SK-N-SH (cell line): ENCODE results near the gene POLR1D. TPM values are rescaled to one million over a fixed set of nuclear protein-coding genes. Genes with fewer than 3 reads are reported as not detected.

Experiments used
- CTCF ChIA-PET: fragments of 300-600, 350-600 bp; formaldehyde crosslinking; extraction: SDS; loops from one replicate; lab custom pipeline; 2021; lab: Yijun Ruan, JAX
- POLR2A ChIA-PET: fragments of 350-600 bp; sonication (Branson Sonifier 250); formaldehyde crosslinking; extraction: SDS; loops from one replicate; lab custom pipeline; 2020; ENCODE audit warnings: antibody characterized with exemption, inconsistent platforms; lab: Yijun Ruan, JAX
- DNase-seq: peaks from one replicate; pipeline ENCODE4 v3.0.0; 2012
- H2AFZ ChIP-seq: fragments of 200-600 bp; sonication (generic); 2 replicates; pipeline ENCODE4 v1.8.1; 2016; ENCODE audit warnings: antibody characterized with exemption, mild to moderate bottlenecking, low read depth
- H3F3A ChIP-seq: fragments of 200-600 bp; sonication (generic); replicated peaks from 2 replicates; pipeline ENCODE3; 2016; ENCODE audit warnings: antibody characterized with exemption, mild to moderate bottlenecking; ENCODE audit not compliant: insufficient read depth
- H3K27ac ChIP-seq, 2 experiments: fragments of 200-500 bp in 1 of 2; fragments of 200-600 bp in 1 of 2; sonication (Bioruptor generic) in 1 of 2; sonication (generic), shearing (Covaris generic) in 1 of 2; 2 replicates each; pipeline versions ENCODE4 v1.5.1 to v1.6.1; 2014 to 2016; ENCODE audit warnings: low read depth in 2 of 2, inconsistent platforms in 1 of 2, low read length in 1 of 2, mild to moderate bottlenecking in 1 of 2, mixed read lengths in 1 of 2
- H3K27me3 ChIP-seq: fragments of 200-600 bp; sonication (generic), shearing (Covaris generic); 2 replicates; pipeline ENCODE4 v1.6.1; 2016; ENCODE audit warnings: mixed run types; ENCODE audit not compliant: insufficient read depth
- H3K36me3 ChIP-seq, 2 experiments: fragments of 200-500 bp in 1 of 2; fragments of 200-600 bp in 1 of 2; sonication (Bioruptor generic) in 1 of 2; sonication (generic) in 1 of 2; replicated peaks in 1 of 2; 2 replicates each; pipeline versions ENCODE3 to v1.5.1; 2014 to 2016; ENCODE audit warnings: low read length in 1 of 2, mild to moderate bottlenecking in 1 of 2; ENCODE audit not compliant: insufficient read depth in 2 of 2, control insufficient read depth in 1 of 2
- H3K4me1 ChIP-seq, 2 experiments: fragments of 200-500 bp in 1 of 2; fragments of 200-600 bp in 1 of 2; sonication (Bioruptor generic) in 1 of 2; sonication (generic), shearing (Covaris generic) in 1 of 2; 2 replicates each; pipeline versions ENCODE4 v1.5.1 to v1.6.1; 2014 to 2016; ENCODE audit warnings: low read depth in 1 of 2, low read length in 1 of 2, mixed run types in 1 of 2; ENCODE audit not compliant: insufficient read depth in 2 of 2, control insufficient read depth in 1 of 2
- H3K4me2 ChIP-seq: fragments of 200-600 bp; sonication (generic), shearing (Covaris generic); 2 replicates; pipeline ENCODE4 v1.6.1; 2017; ENCODE audit warnings: mixed run types
- H3K4me3 ChIP-seq, 2 experiments: fragments of 200-500 bp in 1 of 2; fragments of 200-600 bp in 1 of 2; sonication (Bioruptor generic) in 1 of 2; sonication (generic), shearing (Covaris generic) in 1 of 2; 2 replicates each; pipeline versions ENCODE4 v1.5.1 to v1.8.1; 2014 to 2016; ENCODE audit warnings: low read depth in 2 of 2, inconsistent platforms in 1 of 2, low read length in 1 of 2, mild to moderate bottlenecking in 1 of 2, mixed read lengths in 1 of 2, moderate library complexity in 1 of 2
- H3K79me2 ChIP-seq: fragments of 200-600 bp; sonication (generic); 2 replicates; pipeline ENCODE4 v1.8.1; 2017; ENCODE audit warnings: mild to moderate bottlenecking; ENCODE audit not compliant: insufficient read depth
- H3K9ac ChIP-seq: fragments of 200-600 bp; sonication (generic); 2 replicates; pipeline ENCODE4 v1.6.1; 2017; ENCODE audit warnings: mixed run types
- H3K9me2 ChIP-seq: fragments of 200-600 bp; sonication (generic); 2 replicates; pipeline ENCODE4 v1.6.1; 2017; ENCODE audit warnings: mixed run types
- H3K9me3 ChIP-seq: fragments of 200-600 bp; sonication (generic); 2 replicates; pipeline ENCODE4 v1.6.1; 2017; ENCODE audit warnings: mixed run types, mild to moderate bottlenecking, moderate library complexity
- H4K20me1 ChIP-seq: fragments of 200-600 bp; sonication (generic); 2 replicates; pipeline ENCODE4 v1.6.1; 2017; ENCODE audit warnings: mild to moderate bottlenecking, mixed run types; ENCODE audit not compliant: insufficient read depth
- CTCF ChIP-seq: fragments of 200-600 bp; sonication (generic); IDR thresholded peaks from 2 replicates; pipeline ENCODE4 v1.6.1; 2017; ENCODE audit warnings: antibody characterized with exemption, mild to moderate bottlenecking, moderate library complexity
- EP300 ChIP-seq, 2 experiments: IDR thresholded peaks; 2 replicates each; pipeline versions ENCODE4 v1.4.0 to v1.6.1; 2012; ENCODE audit warnings: borderline replicate concordance in 1 of 2, low read depth in 1 of 2, low read length in 1 of 2
- EZH2phosphoT487 ChIP-seq: fragments of 200-600 bp; sonication (generic); IDR thresholded peaks from 2 replicates; pipeline ENCODE4 v1.6.1; 2017; ENCODE audit warnings: low read depth, mixed run types, mild to moderate bottlenecking, antibody characterized with exemption, moderate library complexity, borderline replicate concordance
- FOXJ3 ChIP-seq: sonication (generic); formaldehyde crosslinking; IDR thresholded peaks from 2 replicates; pipeline ENCODE4 v1.5.1; 2020; ENCODE audit warnings: mild to moderate bottlenecking, missing genetic modification reagents
- FOXM1 ChIP-seq: IDR thresholded peaks from 2 replicates; pipeline ENCODE4 v1.4.0; 2012; ENCODE audit warnings: low read depth, mild to moderate bottlenecking
- GABPA ChIP-seq: IDR thresholded peaks from 2 replicates; pipeline ENCODE4 v1.4.0; 2012; ENCODE audit warnings: low read depth, mild to moderate bottlenecking
- GATA2 ChIP-seq: sonication (generic); formaldehyde crosslinking; IDR thresholded peaks from 2 replicates; pipeline ENCODE4 v1.5.0; 2020; ENCODE audit warnings: mild to moderate bottlenecking, missing genetic modification reagents
- IRF3 ChIP-seq: fragments of 150-350 bp; IDR thresholded peaks from 2 replicates; pipeline ENCODE4 v1.6.1; 2016; ENCODE audit warnings: mild to moderate bottlenecking, low read depth, low read length
- JUND ChIP-seq: IDR thresholded peaks from 2 replicates; pipeline ENCODE4 v1.4.0; 2012
- NFIC ChIP-seq: IDR thresholded peaks from 2 replicates; pipeline ENCODE4 v1.4.0; 2012; ENCODE audit warnings: borderline replicate concordance
- SIN3A ChIP-seq: IDR thresholded peaks from 2 replicates; pipeline ENCODE4 v1.6.1; 2012; ENCODE audit warnings: low read depth, mild to moderate bottlenecking, low read length, moderate library complexity, borderline replicate concordance
- ZBTB33 ChIP-seq: IDR thresholded peaks from 2 replicates; pipeline ENCODE4 v1.4.0; 2012; ENCODE audit warnings: low read depth, borderline replicate concordance
- WGBS: methylation state at CpG from one replicate; pipeline ENCODE4 v1.1.6; 2017; ENCODE audit warnings: low lambda C conversion rate; 5-methylcytosine and 5-hydroxymethylcytosine counted together
- polyA plus RNA-seq, 3 experiments: library from polyadenylated mRNA; depleted of rRNA; stranded (reverse); fragments of >200 nt; gene quantifications; 2 replicates each; pipeline ENCODE4 v1.2.3, GENCODE V29; 2012
- TF ChIP-seq, protein P1 (sequence below): fragments of 150-350 bp; IDR thresholded peaks from 2 replicates; pipeline ENCODE4 v1.6.1; 2017; ENCODE audit warnings: antibody characterized with exemption, low read length, low read depth, borderline replicate concordance
- TF ChIP-seq, protein P2 (sequence below): IDR thresholded peaks from 2 replicates; pipeline ENCODE4 v1.4.0; 2012; ENCODE audit warnings: low read depth, borderline replicate concordance

Gene POLR1D
- polyA plus RNA-seq, 1 of the 3 experiments (the other 2 are of a cell fraction) = 150 TPM

DNA sequence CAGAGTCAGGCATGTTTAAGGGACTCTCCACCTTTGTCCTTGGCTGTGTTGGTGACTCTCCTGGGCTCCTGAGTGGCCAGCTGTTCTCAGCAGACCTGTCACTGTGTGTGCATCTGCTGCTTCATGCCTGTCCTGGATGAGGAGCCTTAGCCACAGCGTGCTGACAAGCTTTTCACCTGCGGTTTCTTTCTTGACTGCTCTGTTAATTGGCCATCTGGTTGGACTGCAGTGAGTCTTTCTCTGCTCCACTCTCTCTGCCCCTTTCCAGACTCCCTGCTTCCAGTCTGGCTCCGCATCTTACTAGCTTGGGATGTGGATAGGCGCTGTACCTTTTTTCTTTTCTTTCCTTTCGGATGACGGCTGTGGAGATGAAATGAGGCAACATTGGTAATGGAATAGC, 38.8 kb downstream of the POLR1D start:
- H4K20me1 ChIP-seq = no peaks in the 10 kb centered on the region
- H3F3A ChIP-seq = peaks cover 4% of the 10 kb centered on the region
- no peak overlapping the region for H2AFZ ChIP-seq
- 92% methylated on average over 6 of the region's 6 CpGs for whole genome bisulfite sequencing
- H3K9ac ChIP-seq = no peak overlapping the region
- DNase-seq = no peak
- no peaks in the 10 kb centered on the region for H3K9me2 ChIP-seq
- no peak overlapping the region for H3K4me2 ChIP-seq
- CTCF ChIA-PET = no interaction called here
- H3K4me3 ChIP-seq = no peak overlapping the region
- TF ChIP-seq, protein P1, sequence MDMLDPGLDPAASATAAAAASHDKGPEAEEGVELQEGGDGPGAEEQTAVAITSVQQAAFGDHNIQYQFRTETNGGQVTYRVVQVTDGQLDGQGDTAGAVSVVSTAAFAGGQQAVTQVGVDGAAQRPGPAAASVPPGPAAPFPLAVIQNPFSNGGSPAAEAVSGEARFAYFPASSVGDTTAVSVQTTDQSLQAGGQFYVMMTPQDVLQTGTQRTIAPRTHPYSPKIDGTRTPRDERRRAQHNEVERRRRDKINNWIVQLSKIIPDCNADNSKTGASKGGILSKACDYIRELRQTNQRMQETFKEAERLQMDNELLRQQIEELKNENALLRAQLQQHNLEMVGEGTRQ = no peak
- no peak for TF ChIP-seq IRF3
- no peak for TF ChIP-seq ZBTB33
- TF ChIP-seq EP300 (IDR thresholded peaks at IDR 0.05; ENCODE audit: borderline replicate concordance in 1 of 2, low read depth in 1 of 2, low read length in 1 of 2) = no peak
- no peak for TF ChIP-seq NFIC
- no peak for TF ChIP-seq CTCF
- TF ChIP-seq JUND = no peak
- no peak for TF ChIP-seq FOXM1
- TF ChIP-seq EZH2phosphoT487 = no peak
- TF ChIP-seq GABPA = no peak
- no peak for TF ChIP-seq GATA2 (CRISPR knock-in tag)
- no peak for TF ChIP-seq FOXJ3
- TF ChIP-seq SIN3A = no peak
- TF ChIP-seq, protein P2, sequence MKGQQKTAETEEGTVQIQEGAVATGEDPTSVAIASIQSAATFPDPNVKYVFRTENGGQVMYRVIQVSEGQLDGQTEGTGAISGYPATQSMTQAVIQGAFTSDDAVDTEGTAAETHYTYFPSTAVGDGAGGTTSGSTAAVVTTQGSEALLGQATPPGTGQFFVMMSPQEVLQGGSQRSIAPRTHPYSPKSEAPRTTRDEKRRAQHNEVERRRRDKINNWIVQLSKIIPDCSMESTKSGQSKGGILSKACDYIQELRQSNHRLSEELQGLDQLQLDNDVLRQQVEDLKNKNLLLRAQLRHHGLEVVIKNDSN = no peak
- no peak overlapping the region for H3K27ac ChIP-seq
- peaks cover 0 to 4% of the 10 kb centered on the region in 2 experiments for H3K36me3 ChIP-seq
- H3K4me1 ChIP-seq = peaks cover 0 to 13% of the 10 kb centered on the region in 2 experiments; a peak in 3 of 4 replicates
- peaks cover 4% of the 10 kb centered on the region; the same call in 1 of the 2 replicates for H3K79me2 ChIP-seq
- H3K9me3 ChIP-seq = no peaks in the 10 kb centered on the region
- no peaks in the 10 kb centered on the region for H3K27me3 ChIP-seq
- POLR2A ChIA-PET = no interaction called here
